WI38 (cell line): ENCODE results near the gene PRR20E.
"Not testable (repeated sequence)": the region's sequence is repeated elsewhere in the genome, so short reads cannot be mapped to it uniquely, and the experiment has no call there.

ENCODE experiments used
- H3K4me3 ChIP-seq: 2 replicates; pipeline ENCODE4 v1.5.1; 2011; ENCODE audit warnings: low read depth, mild to moderate bottlenecking, control low read depth, low read length
- TF ChIP-seq, protein P1 (sequence below): IDR thresholded peaks from 2 replicates; pipeline ENCODE4 v1.5.1; 2012; ENCODE audit warnings: low read depth, mild to moderate bottlenecking, control low read depth, low read length

Gene PRR20E

DNA sequence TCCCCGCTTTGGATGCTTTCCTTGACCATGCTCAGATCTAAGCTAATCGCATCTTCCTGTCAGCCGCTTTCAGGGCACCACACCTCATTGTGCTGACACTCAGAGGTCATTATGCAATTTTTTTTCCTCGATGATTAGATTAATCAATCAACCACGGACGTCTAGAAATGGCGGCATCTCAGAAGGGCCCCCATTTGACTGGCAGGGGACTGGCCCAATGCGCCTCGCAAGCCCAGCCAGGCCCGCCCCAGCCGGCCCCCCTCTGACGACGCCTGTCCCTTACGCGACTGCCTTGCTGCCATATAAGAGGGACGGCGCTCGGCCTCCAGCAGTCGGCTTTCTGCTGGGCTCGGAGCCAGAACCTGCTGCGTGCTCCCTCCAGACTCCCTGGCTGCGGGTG is at the start of gene PRR20E:
Gene PRR20E (plus strand): TSS at position 301 of the 400 bp plus-strand sequence. CDS start 387 bp downstream, outside the sequence.
- not testable (repeated sequence) for H3K4me3 ChIP-seq

DNA sequence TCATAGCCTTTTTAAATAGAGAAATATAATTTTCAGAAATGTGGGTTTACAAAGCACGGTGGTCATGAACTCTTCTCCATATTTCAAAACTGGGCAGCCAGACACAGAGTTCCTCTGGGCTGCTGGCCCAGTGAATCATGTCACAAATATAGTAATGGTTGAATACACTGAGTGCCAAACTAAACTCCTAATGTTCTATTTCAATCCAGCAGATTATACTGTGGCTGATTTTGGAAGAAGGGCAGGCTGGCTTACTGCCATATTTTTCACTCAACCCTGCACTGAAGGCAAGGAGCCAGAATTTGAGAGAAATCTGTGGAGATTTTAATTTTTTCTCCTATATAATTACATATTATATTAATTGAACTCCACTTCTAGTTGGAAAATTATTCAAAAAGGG is 43.3 kb upstream of the PRR20E start:
- H3K4me3 ChIP-seq: no peak overlapping the region
- TF ChIP-seq, protein P1, sequence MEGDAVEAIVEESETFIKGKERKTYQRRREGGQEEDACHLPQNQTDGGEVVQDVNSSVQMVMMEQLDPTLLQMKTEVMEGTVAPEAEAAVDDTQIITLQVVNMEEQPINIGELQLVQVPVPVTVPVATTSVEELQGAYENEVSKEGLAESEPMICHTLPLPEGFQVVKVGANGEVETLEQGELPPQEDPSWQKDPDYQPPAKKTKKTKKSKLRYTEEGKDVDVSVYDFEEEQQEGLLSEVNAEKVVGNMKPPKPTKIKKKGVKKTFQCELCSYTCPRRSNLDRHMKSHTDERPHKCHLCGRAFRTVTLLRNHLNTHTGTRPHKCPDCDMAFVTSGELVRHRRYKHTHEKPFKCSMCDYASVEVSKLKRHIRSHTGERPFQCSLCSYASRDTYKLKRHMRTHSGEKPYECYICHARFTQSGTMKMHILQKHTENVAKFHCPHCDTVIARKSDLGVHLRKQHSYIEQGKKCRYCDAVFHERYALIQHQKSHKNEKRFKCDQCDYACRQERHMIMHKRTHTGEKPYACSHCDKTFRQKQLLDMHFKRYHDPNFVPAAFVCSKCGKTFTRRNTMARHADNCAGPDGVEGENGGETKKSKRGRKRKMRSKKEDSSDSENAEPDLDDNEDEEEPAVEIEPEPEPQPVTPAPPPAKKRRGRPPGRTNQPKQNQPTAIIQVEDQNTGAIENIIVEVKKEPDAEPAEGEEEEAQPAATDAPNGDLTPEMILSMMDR: no peak

DNA sequence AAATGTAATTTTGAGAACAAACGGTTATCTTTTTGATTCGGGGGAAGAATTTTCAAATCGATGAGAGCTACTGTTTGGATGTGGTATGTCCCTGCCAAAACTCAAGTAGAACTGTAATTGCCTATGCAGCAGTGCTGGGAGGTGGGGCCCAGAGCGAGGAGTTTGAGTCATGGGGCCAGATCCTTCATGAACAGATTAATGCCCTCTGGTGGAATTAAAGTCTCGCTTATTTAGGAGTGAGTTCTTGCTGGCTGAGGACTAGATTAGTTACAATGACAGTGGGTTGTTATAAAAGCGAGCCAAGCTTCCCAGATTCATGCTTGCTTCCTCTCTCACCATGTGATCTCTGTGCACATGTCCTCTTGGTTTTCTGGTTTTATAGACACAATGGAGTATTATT is 38.1 kb upstream of the PRR20E start:
- TF ChIP-seq, protein P1: no peak
- H3K4me3 ChIP-seq: no peak overlapping the region

DNA sequence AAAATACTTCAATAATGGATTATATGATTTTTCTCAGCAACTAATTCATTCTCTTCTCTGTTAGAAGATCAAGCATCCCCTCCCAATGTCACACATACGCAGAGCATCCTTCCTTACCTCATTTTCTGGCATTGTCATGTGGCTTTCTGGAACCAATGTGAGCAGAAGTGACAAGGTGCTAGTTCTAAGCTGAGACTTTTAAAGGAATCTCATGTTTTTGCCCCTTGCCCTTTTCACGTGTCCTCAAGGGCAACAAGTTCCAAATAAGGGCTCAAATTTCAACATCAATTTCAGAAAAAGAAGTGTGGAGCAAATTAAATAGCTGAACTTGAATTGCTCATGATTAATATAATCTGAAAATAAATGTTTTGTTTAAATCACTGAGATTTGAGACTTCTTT is 30.9 kb upstream of the PRR20E start:
- TF ChIP-seq, protein P1: no peak
- no peak overlapping the region for H3K4me3 ChIP-seq

DNA sequence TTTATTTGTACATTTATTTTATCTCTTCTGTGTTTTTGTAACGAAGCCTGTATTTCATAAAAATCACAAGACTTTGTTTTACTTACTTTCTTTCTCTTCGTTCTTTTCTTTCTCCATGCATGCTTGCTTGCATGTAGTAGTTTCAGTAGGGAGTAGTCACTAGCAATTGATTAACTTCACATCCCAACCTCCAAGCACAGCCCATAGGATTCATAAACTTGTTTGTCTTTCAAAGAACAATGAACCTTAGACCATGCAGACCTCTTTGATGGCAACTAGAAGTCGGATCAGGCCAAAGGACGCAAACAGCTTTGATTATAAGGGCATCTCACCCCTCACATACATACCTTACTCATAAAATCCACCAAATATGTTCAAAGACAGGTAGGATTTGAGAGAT is 29.4 kb upstream of the PRR20E start:
- no peak overlapping the region for H3K4me3 ChIP-seq
- TF ChIP-seq, protein P1: no peak

DNA sequence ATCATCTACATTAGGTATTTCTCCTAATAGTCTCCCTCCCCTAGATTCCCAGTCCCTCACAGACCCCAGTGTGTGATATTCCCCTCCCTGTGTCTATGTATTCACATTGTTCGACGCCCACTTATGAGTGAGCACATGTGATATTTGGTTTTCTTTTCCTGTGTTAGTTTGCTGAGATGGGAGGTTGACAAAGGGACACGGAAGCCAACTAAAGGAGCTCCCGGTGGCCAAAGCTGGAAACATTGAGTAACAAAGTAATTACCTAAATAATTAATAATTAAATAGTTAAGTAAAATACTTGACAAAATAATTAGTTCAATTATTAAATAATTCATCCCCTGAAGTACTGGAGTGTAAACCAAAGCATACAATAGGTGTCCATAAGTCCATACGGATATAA is 28.0 kb upstream of the PRR20E start:
- no peak overlapping the region for H3K4me3 ChIP-seq
- TF ChIP-seq, protein P1: no peak

DNA sequence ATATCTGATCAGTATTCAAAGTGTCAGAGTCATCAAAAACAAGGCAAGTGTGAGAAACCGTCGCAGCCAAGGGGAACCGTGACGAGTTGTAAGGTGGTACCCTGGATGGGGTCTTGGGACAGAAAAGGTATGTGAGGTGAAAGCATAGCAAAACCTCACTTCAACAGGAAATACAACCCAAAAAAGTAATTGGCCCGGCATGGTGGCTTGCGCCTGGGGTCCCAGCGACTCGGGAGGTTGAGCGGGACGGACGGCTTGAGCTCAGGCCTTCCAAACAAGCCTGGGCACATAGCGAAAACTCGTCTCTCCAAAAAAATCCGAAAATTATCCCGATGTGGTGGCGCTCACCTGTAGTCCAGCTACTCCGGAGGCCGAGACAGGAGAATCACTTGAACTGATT is 27.2 kb upstream of the PRR20E start:
- not testable (repeated sequence) for H3K4me3 ChIP-seq

DNA sequence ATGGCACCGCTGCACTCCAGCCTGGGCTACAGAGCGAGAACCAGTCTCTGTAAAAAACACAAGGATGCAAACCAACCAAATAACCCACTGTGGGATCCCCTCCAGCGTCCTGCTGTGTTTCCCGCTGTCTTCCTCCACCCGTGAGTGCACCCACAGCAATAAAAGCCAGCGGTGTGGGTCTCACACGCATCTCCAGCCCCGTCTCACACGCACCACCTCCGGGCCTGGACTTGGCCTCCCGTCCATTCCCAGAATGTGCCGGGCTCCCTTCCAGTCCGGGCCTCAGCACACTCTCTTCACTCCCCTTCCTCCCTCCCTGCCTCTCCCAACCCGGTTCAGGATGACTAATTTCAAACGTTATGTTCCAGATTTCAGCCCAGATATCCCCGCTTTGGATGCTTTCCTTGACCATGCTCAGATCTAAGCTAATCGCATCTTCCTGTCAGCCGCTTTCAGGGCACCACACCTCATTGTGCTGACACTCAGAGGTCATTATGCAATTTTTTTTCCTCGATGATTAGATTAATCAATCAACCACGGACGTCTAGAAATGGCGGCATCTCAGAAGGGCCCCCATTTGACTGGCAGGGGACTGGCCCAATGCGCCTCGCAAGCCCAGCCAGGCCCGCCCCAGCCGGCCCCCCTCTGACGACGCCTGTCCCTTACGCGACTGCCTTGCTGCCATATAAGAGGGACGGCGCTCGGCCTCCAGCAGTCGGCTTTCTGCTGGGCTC is 26.6 kb upstream of the PRR20E start, which contains the start of gene PRR20A:
Gene PRR20A (plus strand): TSS at position 684 of the 734 bp plus-strand sequence. CDS start 387 bp downstream, outside the sequence.
- not testable (repeated sequence) for H3K4me3 ChIP-seq

DNA sequence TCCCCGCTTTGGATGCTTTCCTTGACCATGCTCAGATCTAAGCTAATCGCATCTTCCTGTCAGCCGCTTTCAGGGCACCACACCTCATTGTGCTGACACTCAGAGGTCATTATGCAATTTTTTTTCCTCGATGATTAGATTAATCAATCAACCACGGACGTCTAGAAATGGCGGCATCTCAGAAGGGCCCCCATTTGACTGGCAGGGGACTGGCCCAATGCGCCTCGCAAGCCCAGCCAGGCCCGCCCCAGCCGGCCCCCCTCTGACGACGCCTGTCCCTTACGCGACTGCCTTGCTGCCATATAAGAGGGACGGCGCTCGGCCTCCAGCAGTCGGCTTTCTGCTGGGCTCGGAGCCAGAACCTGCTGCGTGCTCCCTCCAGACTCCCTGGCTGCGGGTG is 19.8 kb upstream of the PRR20E start, which contains the start of gene PRR20B:
Gene PRR20B (plus strand): TSS at position 301 of the 400 bp plus-strand sequence. CDS start 387 bp downstream, outside the sequence.
- not testable (repeated sequence) for H3K4me3 ChIP-seq

DNA sequence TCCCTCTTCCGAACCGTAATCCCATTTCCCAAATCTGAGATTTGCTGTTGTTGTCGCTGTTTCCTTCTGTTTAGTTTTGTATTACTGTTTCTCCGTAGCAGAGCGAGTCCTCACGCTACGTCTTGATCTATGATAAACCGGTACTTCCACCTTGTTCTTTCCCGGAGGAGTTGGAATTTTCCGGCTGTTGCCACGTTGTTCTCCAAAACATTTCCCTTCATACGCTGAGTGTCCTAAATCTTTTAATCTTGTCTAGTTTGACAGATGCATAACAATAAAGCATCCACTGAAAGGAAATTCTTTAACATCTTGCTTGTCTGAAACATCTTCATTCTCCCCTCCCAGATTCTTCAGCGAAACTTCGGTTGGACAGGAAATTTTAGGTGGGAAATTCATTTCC is 18.9 kb upstream of the PRR20E start:
- H3K4me3 ChIP-seq: not testable (repeated sequence)

DNA sequence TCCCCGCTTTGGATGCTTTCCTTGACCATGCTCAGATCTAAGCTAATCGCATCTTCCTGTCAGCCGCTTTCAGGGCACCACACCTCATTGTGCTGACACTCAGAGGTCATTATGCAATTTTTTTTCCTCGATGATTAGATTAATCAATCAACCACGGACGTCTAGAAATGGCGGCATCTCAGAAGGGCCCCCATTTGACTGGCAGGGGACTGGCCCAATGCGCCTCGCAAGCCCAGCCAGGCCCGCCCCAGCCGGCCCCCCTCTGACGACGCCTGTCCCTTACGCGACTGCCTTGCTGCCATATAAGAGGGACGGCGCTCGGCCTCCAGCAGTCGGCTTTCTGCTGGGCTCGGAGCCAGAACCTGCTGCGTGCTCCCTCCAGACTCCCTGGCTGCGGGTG is 13.2 kb upstream of the PRR20E start, which contains the start of gene PRR20C:
Gene PRR20C (plus strand): TSS at position 301 of the 400 bp plus-strand sequence. CDS start 387 bp downstream, outside the sequence.
- not testable (repeated sequence) for H3K4me3 ChIP-seq

DNA sequence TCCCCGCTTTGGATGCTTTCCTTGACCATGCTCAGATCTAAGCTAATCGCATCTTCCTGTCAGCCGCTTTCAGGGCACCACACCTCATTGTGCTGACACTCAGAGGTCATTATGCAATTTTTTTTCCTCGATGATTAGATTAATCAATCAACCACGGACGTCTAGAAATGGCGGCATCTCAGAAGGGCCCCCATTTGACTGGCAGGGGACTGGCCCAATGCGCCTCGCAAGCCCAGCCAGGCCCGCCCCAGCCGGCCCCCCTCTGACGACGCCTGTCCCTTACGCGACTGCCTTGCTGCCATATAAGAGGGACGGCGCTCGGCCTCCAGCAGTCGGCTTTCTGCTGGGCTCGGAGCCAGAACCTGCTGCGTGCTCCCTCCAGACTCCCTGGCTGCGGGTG is 6.7 kb upstream of the PRR20E start, which contains the start of gene PRR20D:
Gene PRR20D (plus strand): TSS at position 301 of the 400 bp plus-strand sequence. CDS start 387 bp downstream, outside the sequence.
- not testable (repeated sequence) for H3K4me3 ChIP-seq
